ENCODE measurements around the gene KRTAP6-2. TPM values are rescaled to one million over a fixed set of nuclear protein-coding genes. Genes with fewer than 3 reads are reported as not detected.

The KRTAP6-2 gene
- not detected for total RNA-seq

GRCh38 chr21:30598802-30599201 lies at the start of gene KRTAP6-2:
KRTAP6-2 (minus strand) TSS chr21:30598902; CDS start chr21:30598874, 28 bp downstream.
- H3K4me3 ChIP-seq, result no peak within 1 kb of the TSS
- ATAC-seq (ENCODE audit: low FRiP score in 2 of 2), result no peak
- WGBS, 2 donors, result 94% methylated on average over 5 to 6 of the region's 6 CpGs
- no peaks in the 10 kb centered on the region for H3K27me3 ChIP-seq
- no peaks in the 10 kb centered on the region for H3K4me1 ChIP-seq
- no peaks in the 10 kb centered on the region for H3K9me3 ChIP-seq
- no peaks in the 10 kb centered on the region for H3K36me3 ChIP-seq
- DNase-seq, result no peak
- H3K27ac ChIP-seq, result no peak within 1 kb of the TSS
- TF ChIP-seq POLR2A (IDR thresholded peaks at IDR 0.05) (no peak), EP300 (IDR thresholded peaks at IDR 0.05) (no peak), POLR2AphosphoS5 (IDR thresholded peaks at IDR 0.05) (no peak), CTCF (IDR thresholded peaks at IDR 0.05) (no peak)

- TF ChIP-seq CTCF (IDR thresholded peaks at IDR 0.05) (no peak), EP300 (IDR thresholded peaks at IDR 0.05) (no peak), POLR2AphosphoS5 (IDR thresholded peaks at IDR 0.05) (no peak), POLR2A (IDR thresholded peaks at IDR 0.05) (no peak)
- H3K27me3 ChIP-seq, result no peaks in the 10 kb centered on the region
- ATAC-seq (ENCODE audit: low FRiP score in 2 of 2), result no peak
- H3K36me3 ChIP-seq, result no peaks in the 10 kb centered on the region
- no peak overlapping the region for H3K4me3 ChIP-seq
- H3K9me3 ChIP-seq, result no peaks in the 10 kb centered on the region
- no peak for DNase-seq
- H3K4me1 ChIP-seq, result no peaks in the 10 kb centered on the region
- 50 to 57% methylated on average over 1 of the region's 1 CpG for WGBS, 2 donors
- H3K27ac ChIP-seq, result no peak overlapping the region
Measured at GRCh38 chr21:30646904-30647414, 48.3 kb upstream of the KRTAP6-2 start.

- TF ChIP-seq POLR2AphosphoS5 (IDR thresholded peaks at IDR 0.05), result no peak
- no peak for TF ChIP-seq CTCF (IDR thresholded peaks at IDR 0.05)
- TF ChIP-seq EP300 (IDR thresholded peaks at IDR 0.05), result no peak
- TF ChIP-seq POLR2A (IDR thresholded peaks at IDR 0.05), result no peak
- no peaks in the 10 kb centered on the region for H3K4me1 ChIP-seq
- ATAC-seq (ENCODE audit: low FRiP score in 2 of 2) (no peak), DNase-seq (no peak)
- no peaks in the 10 kb centered on the region for H3K27me3 ChIP-seq
- no peak within 1 kb of the TSS for H3K27ac ChIP-seq
- H3K9me3 ChIP-seq, result no peaks in the 10 kb centered on the region
- WGBS, 2 donors, result 87 to 97% methylated on average over 2 of the region's 2 CpGs
- no peaks in the 10 kb centered on the region for H3K36me3 ChIP-seq
- H3K4me3 ChIP-seq, result no peak within 1 kb of the TSS
Measured at GRCh38 chr21:30642564-30642963, 43.9 kb upstream of the KRTAP6-2 start, which contains the start of gene KRTAP20-3. KRTAP20-3 (plus strand) TSS chr21:30642864.

GRCh38 chr21:30638686-30639085 lies 40.0 kb upstream of the KRTAP6-2 start:
- ATAC-seq (ENCODE audit: low FRiP score in 2 of 2) (no peak), DNase-seq (no peak)
- Histone ChIP-seq H3K9me3 (no peaks in the 10 kb centered on the region), H3K4me1 (no peaks in the 10 kb centered on the region), H3K4me3 (no peak overlapping the region), H3K27ac (no peak overlapping the region), H3K27me3 (no peaks in the 10 kb centered on the region), H3K36me3 (no peaks in the 10 kb centered on the region)
- TF ChIP-seq EP300 (IDR thresholded peaks at IDR 0.05), result no peak
- TF ChIP-seq POLR2AphosphoS5 (IDR thresholded peaks at IDR 0.05), result no peak
- no peak for TF ChIP-seq CTCF (IDR thresholded peaks at IDR 0.05)
- no peak for TF ChIP-seq POLR2A (IDR thresholded peaks at IDR 0.05)
- 74 to 88% methylated on average over 3 of the region's 3 CpGs for WGBS, 2 donors

GRCh38 chr21:30634906-30635305 lies 36.2 kb upstream of the KRTAP6-2 start, which contains the start of gene KRTAP20-2:
KRTAP20-2 (plus strand) TSS chr21:30635206; CDS start chr21:30635264, 58 bp downstream.
- H3K4me1 ChIP-seq, result no peaks in the 10 kb centered on the region
- no peaks in the 10 kb centered on the region for H3K27me3 ChIP-seq
- H3K9me3 ChIP-seq, result no peaks in the 10 kb centered on the region
- TF ChIP-seq CTCF (IDR thresholded peaks at IDR 0.05) (no peak), POLR2A (IDR thresholded peaks at IDR 0.05) (no peak), EP300 (IDR thresholded peaks at IDR 0.05) (no peak), POLR2AphosphoS5 (IDR thresholded peaks at IDR 0.05) (no peak)
- no peak within 1 kb of the TSS for H3K27ac ChIP-seq
- H3K36me3 ChIP-seq, result no peaks in the 10 kb centered on the region
- 61 to 93% methylated on average over 1 of the region's 1 CpG for WGBS, 2 donors
- no peak within 1 kb of the TSS for H3K4me3 ChIP-seq
- DNase-seq, result no peak
- ATAC-seq (ENCODE audit: low FRiP score in 2 of 2), result no peak

Measured in upper lobe of left lung (tissue), 6 donors.